Liver (tissue), 9 donors: ENCODE data around the gene DDX50. TPM values are rescaled to one million over a fixed set of nuclear protein-coding genes. Genes with fewer than 3 reads are reported as not detected.
"Not testable (repeated sequence)": the region's sequence is repeated elsewhere in the genome, so short reads cannot be mapped to it uniquely, and the experiment has no call there.

ENCODE experiments used
- DNase-seq: peaks from one replicate; pipeline ENCODE4 v3.0.0-alpha.2; 2017; ENCODE audit warnings: low spot score
- H3K27ac ChIP-seq, 2 donors: one replicate each; pipeline ENCODE4 v1.7.0; 2013; ENCODE audit warnings: inconsistent platforms in 2 of 2, low read length in 2 of 2, control low read depth in 1 of 2, low read depth in 1 of 2, mild to moderate bottlenecking in 1 of 2
- H3K27me3 ChIP-seq, 4 donors: one replicate each; pipeline versions ENCODE4 v1.6.1 to v1.7.0; 2013; ENCODE audit warnings: low read length in 3 of 4, inconsistent platforms in 1 of 4, mild to moderate bottlenecking in 1 of 4, moderate library complexity in 1 of 4; ENCODE audit not compliant: control insufficient read depth in 4 of 4, insufficient read depth in 4 of 4
- H3K36me3 ChIP-seq, 4 donors: one replicate each; pipeline versions ENCODE4 v1.6.1 to v1.7.0; 2013; ENCODE audit warnings: low read length in 3 of 4, mild to moderate bottlenecking in 3 of 4, low read depth in 1 of 4, moderate library complexity in 1 of 4; ENCODE audit not compliant: control insufficient read depth in 4 of 4, insufficient read depth in 3 of 4
- H3K4me1 ChIP-seq, 4 donors: one replicate each; pipeline versions ENCODE4 v1.6.1 to v1.7.0; 2013; ENCODE audit warnings: low read length in 3 of 4, mild to moderate bottlenecking in 3 of 4, moderate library complexity in 1 of 4; ENCODE audit not compliant: control insufficient read depth in 4 of 4, insufficient read depth in 4 of 4
- H3K4me3 ChIP-seq, 3 donors: one replicate each; pipeline versions ENCODE4 v1.6.1 to v1.7.0; 2013; ENCODE audit warnings: low read length in 3 of 3, control low read depth in 1 of 3, low read depth in 1 of 3, mild to moderate bottlenecking in 1 of 3
- H3K9ac ChIP-seq, 2 donors: one replicate each; pipeline ENCODE4 v1.7.0; 2013; ENCODE audit warnings: low read length in 2 of 2, mild to moderate bottlenecking in 2 of 2, moderate library complexity in 2 of 2, control low read depth in 1 of 2, low read depth in 1 of 2
- H3K9me3 ChIP-seq, 4 donors: one replicate each; pipeline versions ENCODE4 v1.6.1 to v1.7.0; 2013; ENCODE audit warnings: low read length in 3 of 4; ENCODE audit not compliant: control insufficient read depth in 4 of 4
- EGR1 ChIP-seq, 2 donors: IDR thresholded peaks; 2 replicates each; pipeline ENCODE4 v1.6.1; 2016 to 2018; ENCODE audit warnings: antibody characterized with exemption in 2 of 2, low read depth in 2 of 2
- HNF4A ChIP-seq, 2 donors: conservative IDR thresholded peaks; 2 replicates each; pipeline ENCODE4 v1.6.1; 2016; ENCODE audit warnings: antibody characterized with exemption in 2 of 2, mild to moderate bottlenecking in 2 of 2
- HNF4G ChIP-seq: IDR thresholded peaks from 2 replicates; pipeline ENCODE4 v1.6.1; 2016; ENCODE audit warnings: antibody characterized with exemption
- JUND ChIP-seq, 2 donors: IDR thresholded peaks; 2 replicates each; pipeline ENCODE4 v1.6.1; 2016; ENCODE audit warnings: antibody characterized with exemption in 2 of 2
- NR2F2 ChIP-seq: IDR thresholded peaks from 2 replicates; pipeline ENCODE4 v1.6.1; 2016; ENCODE audit warnings: antibody characterized with exemption
- RAD21 ChIP-seq, 2 donors: IDR thresholded peaks; 2 replicates each; pipeline ENCODE4 v1.6.1; 2016; ENCODE audit warnings: antibody characterized with exemption in 2 of 2, mild to moderate bottlenecking in 2 of 2
- REST ChIP-seq: IDR thresholded peaks from 2 replicates; pipeline ENCODE4 v1.6.1; 2016; ENCODE audit warnings: antibody characterized with exemption, mild to moderate bottlenecking
- RXRA ChIP-seq, 2 donors: IDR thresholded peaks; 2 replicates each; pipeline ENCODE4 v1.6.1; 2017 to 2018; ENCODE audit warnings: antibody characterized with exemption in 2 of 2, mild to moderate bottlenecking in 1 of 2
- SP1 ChIP-seq: IDR thresholded peaks from 2 replicates; pipeline ENCODE4 v1.6.1; 2018; ENCODE audit warnings: antibody characterized with exemption, mild to moderate bottlenecking
- TAF1 ChIP-seq: conservative IDR thresholded peaks from 2 replicates; pipeline ENCODE4 v1.6.1; 2016; ENCODE audit warnings: antibody characterized with exemption, mild to moderate bottlenecking
- YY1 ChIP-seq: IDR thresholded peaks from 2 replicates; pipeline ENCODE4 v1.6.1; 2016; ENCODE audit warnings: antibody characterized with exemption, mild to moderate bottlenecking
- ZBTB33 ChIP-seq: IDR thresholded peaks from 2 replicates; pipeline ENCODE4 v1.6.1; 2016; ENCODE audit warnings: antibody characterized with exemption
- WGBS: extraction: QIAGEN DNeasy Blood & Tissue Kit; methylation state at CpG from one replicate; pipeline ENCODE4 v1.1.7; 2013; 5-methylcytosine and 5-hydroxymethylcytosine counted together
- polyA plus RNA-seq, 2 donors: library from polyadenylated mRNA; stranded (reverse) in 1 of 2; unstranded in 1 of 2; fragments of 200-250 nt in 1 of 2; fragments of >200 nt in 1 of 2; fragmentation: Nextera tagmentation in 1 of 2; extraction: Ambion mirVana in 1 of 2; gene quantifications; one replicate each; pipeline versions ENCODE4 v1.2.1 to v1.2.3, GENCODE V29; 2013 to 2015
- total RNA-seq, 2 donors: library from RNA; depleted of rRNA; stranded (reverse); fragments of >200 nt; gene quantifications; one replicate each; pipeline ENCODE4 v1.2.3, GENCODE V29; 2014
- TF ChIP-seq, protein P1 (sequence below): IDR thresholded peaks from 2 replicates; pipeline ENCODE4 v1.6.1; 2016; ENCODE audit warnings: antibody characterized with exemption
- TF ChIP-seq, protein P2 (sequence below): IDR thresholded peaks from 2 replicates; pipeline ENCODE4 v1.6.1; 2016; ENCODE audit warnings: antibody characterized with exemption
- TF ChIP-seq, protein P3 (sequence below): fragments of 150-350 bp; IDR thresholded peaks from 2 replicates; pipeline ENCODE4 v1.5.1; 2017; ENCODE audit warnings: improper control_type of control experiment, low read depth, low read length; ENCODE audit not compliant: missing input control
- donor health status: healthy.
- donor health status: healthy.
- donor health status: healthy.
- donor health status: healthy.
- donor health status: healthy.

Gene DDX50
- total and polyA plus RNA-seq, 4 donors = 7.0 to 18.8 (median 10.5) TPM

DNA sequence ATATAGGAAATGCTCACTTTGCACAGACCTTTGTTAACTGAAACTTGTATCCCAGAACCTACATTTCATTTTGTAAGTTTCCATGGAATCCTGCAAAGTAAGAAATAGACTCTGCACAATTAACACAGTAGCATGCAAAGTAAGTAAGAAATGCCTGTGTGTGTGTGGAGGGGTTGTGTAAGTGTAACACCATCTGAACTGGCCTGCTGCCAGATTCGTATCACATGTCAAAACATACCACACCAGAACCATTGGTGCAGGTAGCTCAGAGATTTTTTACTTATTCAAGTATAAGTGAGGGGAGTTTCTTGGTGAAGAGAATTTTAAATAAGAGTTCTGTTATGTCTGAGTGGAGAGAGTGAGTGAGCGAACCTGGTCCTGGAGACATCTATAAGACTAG lies 37.0 kb downstream of the DDX50 start:
- Histone ChIP-seq H3K4me3 (no peak overlapping the region), H3K4me1 (peaks cover 0 to 16% (median 9%) of the 10 kb centered on the region in 4 donors), H3K27ac (peak overlapping the region; percentile 3 to 18), H3K27me3 (no peaks in the 10 kb centered on the region), H3K9ac (no peak overlapping the region), H3K36me3 (peaks cover 5 to 20% (median 10%) of the 10 kb centered on the region in 4 donors), H3K9me3 (no peaks in the 10 kb centered on the region)
- 57% methylated on average over 2 of the region's 2 CpGs for WGBS
- DNase-seq = no peak
- TF ChIP-seq ZBTB33 (no peak), TAF1 (no peak), SP1 (no peak), EGR1 (IDR thresholded peaks at IDR 0.05; ENCODE audit: low read depth in 2 of 2) (no peak), HNF4A (conservative IDR thresholded peaks at IDR 0.05) (no peak), YY1 (no peak), JUND (IDR thresholded peaks at IDR 0.05) (no peak), RXRA (IDR thresholded peaks at IDR 0.05) (no peak), NR2F2 (no peak)
- TF ChIP-seq, protein P1, sequence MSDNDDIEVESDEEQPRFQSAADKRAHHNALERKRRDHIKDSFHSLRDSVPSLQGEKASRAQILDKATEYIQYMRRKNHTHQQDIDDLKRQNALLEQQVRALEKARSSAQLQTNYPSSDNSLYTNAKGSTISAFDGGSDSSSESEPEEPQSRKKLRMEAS = no peak
- TF ChIP-seq, protein P2, sequence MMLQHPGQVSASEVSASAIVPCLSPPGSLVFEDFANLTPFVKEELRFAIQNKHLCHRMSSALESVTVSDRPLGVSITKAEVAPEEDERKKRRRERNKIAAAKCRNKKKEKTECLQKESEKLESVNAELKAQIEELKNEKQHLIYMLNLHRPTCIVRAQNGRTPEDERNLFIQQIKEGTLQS = no peak
- TF ChIP-seq, protein P3, sequence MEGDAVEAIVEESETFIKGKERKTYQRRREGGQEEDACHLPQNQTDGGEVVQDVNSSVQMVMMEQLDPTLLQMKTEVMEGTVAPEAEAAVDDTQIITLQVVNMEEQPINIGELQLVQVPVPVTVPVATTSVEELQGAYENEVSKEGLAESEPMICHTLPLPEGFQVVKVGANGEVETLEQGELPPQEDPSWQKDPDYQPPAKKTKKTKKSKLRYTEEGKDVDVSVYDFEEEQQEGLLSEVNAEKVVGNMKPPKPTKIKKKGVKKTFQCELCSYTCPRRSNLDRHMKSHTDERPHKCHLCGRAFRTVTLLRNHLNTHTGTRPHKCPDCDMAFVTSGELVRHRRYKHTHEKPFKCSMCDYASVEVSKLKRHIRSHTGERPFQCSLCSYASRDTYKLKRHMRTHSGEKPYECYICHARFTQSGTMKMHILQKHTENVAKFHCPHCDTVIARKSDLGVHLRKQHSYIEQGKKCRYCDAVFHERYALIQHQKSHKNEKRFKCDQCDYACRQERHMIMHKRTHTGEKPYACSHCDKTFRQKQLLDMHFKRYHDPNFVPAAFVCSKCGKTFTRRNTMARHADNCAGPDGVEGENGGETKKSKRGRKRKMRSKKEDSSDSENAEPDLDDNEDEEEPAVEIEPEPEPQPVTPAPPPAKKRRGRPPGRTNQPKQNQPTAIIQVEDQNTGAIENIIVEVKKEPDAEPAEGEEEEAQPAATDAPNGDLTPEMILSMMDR = no peak

GRCh38 chr10:68938884-68939283 lies 37.8 kb downstream of the DDX50 start:
- TF ChIP-seq REST (no peak), HNF4G (no peak), RAD21 (IDR thresholded peaks at IDR 0.05) (no peak), SP1 (peak; percentile 66), NR2F2 (no peak), TAF1 (no peak), EGR1 (IDR thresholded peaks at IDR 0.05; ENCODE audit: low read depth in 2 of 2) (no peak), RXRA (IDR thresholded peaks at IDR 0.05) (peak; percentile 21 to 26), YY1 (no peak), ZBTB33 (no peak)
- TF ChIP-seq, protein P2 = peak; percentile 37
- peak overlapping the region; percentile 3 to 18 for H3K27ac ChIP-seq
- H3K36me3 ChIP-seq = peaks cover 5 to 26% (median 12%) of the 10 kb centered on the region in 4 donors
- no peaks in the 10 kb centered on the region for H3K9me3 ChIP-seq
- peaks cover 0 to 16% (median 9%) of the 10 kb centered on the region in 4 donors for H3K4me1 ChIP-seq
- H3K4me3 ChIP-seq = no peak overlapping the region
- DNase-seq = no peak
- H3K9ac ChIP-seq = peak overlapping the region in 1 of 2 donors; percentile 39
- H3K27me3 ChIP-seq = no peaks in the 10 kb centered on the region
- WGBS = 38% methylated on average over 2 of the region's 2 CpGs

- peaks cover 0 to 16% (median 9%) of the 10 kb centered on the region in 4 donors for H3K4me1 ChIP-seq
- H3K27ac ChIP-seq, H3K9ac ChIP-seq, H3K9me3 ChIP-seq, H3K4me3 ChIP-seq, DNase-seq, H3K27me3 ChIP-seq: not testable (repeated sequence)
- peaks cover 3 to 38% (median 17%) of the 10 kb centered on the region in 4 donors for H3K36me3 ChIP-seq
These were observed 39.8 kb downstream of the DDX50 start for GRCh38 chr10:68940917-68941316.
